NCI-H82 treated with DMSO at 0.1 percent for 48 hours (cell line): ENCODE measurements around the gene ADAM19.

Experiments used
- DNase-seq: peaks from one replicate; lab custom pipeline; 2025; ENCODE audit not compliant: unreplicated experiment; lab: John Stamatoyannopoulos, UW

ADAM19 gene

DNA sequence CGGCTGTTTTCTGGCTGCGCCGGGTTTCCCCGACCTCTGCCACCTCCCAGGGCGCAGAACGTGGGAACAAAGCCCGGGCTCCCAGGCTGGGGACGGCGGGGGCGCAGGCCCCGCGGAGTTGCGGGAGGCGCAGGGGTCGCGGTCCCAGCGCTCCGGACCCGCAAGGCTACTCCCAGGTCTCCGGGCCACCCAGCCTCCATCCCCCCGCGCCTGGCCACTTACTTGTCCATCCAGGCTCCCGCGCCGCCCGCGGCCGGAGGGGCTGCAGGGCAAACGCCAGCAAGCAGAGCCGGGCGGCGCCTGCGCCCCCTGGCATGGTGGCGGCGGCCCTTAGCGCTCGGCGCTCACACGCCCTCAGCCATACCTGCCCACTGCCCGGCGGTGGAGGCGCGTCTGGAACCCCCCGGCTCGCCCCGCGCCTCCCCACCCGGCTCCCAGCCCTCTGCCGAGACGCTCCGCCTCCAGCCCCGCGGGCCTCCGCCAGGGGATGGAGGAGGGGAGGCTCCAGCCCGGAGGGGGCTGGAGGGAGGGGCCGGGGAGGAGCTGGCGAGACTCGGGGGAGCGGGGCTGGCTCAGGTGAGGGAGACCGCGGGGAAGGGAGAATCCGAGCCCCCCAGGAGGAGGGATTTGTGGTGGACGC lies at the start of gene ADAM19:
Gene ADAM19, minus strand, starts transcription at position 395 of the 640 bp plus-strand sequence. Its CDS starts 79 bp downstream, at position 316.
- no peak for DNase-seq

- DNase-seq, result no peak
Measured at GRCh38 chr5:157624144-157624543, 48.6 kb upstream of the ADAM19 start.

- DNase-seq, result no peak
Measured at GRCh38 chr5:157620776-157621175, 45.2 kb upstream of the ADAM19 start.

GRCh38 chr5:157618191-157618765 lies 42.7 kb upstream of the ADAM19 start:
- DNase-seq, result no peak

GRCh38 chr5:157616785-157617184 lies 41.2 kb upstream of the ADAM19 start:
- no peak for DNase-seq

DNA sequence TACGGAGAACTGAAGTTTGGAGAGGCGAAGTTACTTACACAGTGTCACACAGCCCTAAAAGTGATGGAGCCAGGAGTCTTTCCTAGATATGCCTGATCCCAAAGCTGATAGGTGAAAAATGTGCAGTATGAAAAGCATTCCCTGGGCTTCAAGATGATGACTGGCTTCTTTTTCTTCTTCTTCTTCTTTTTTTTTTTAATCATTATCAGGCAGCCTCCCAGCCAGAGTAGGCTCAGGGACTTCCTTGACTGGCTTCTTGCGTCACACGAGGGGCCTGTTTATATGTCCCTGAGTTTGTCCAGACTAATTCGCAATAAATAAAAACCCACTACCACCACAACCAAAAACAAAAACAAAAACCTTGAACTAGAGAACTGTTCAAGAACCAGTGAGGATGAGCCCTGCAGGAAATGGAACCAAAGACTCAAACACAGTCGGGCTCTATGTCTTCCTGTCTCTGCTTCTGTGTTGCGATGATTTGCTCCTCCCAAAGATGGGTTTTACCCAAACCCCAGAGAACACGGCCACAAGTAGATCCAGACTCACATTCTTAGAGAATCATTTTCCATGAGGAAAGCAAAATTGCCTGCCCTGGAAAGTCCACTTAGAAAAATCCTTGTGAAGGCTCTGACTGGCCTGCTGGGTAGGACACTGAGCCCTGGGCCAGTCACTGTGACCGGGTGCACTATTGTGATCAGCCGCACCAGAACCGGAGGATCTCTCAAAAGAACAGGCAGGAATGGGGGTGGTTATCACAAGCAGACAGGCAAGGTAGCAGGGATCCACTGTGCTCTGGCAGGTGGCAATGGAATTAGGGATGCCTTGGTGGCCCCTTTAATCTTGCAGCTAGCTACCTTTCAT lies 38.0 kb upstream of the ADAM19 start:
- no peak for DNase-seq

DNA sequence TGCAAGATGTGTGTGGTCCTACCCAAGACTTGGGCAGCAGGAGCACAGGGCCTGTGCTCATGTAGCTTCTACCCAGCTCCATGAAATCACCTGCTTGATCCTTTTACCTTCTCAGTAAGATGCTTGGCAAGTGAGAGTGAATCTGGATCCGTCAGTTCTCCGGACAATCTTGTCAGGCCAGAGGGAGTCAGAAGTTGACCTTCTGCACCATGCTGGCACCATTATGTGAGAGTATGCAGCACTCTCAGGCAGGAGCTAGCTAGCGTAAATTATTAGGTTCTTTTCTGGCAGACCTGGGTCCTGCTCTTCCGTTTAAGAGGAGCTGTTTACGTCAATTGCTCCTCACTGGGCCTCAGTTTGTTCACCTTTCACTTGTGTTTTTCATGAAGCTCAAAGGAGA lies 37.0 kb upstream of the ADAM19 start:
- no peak for DNase-seq

DNA sequence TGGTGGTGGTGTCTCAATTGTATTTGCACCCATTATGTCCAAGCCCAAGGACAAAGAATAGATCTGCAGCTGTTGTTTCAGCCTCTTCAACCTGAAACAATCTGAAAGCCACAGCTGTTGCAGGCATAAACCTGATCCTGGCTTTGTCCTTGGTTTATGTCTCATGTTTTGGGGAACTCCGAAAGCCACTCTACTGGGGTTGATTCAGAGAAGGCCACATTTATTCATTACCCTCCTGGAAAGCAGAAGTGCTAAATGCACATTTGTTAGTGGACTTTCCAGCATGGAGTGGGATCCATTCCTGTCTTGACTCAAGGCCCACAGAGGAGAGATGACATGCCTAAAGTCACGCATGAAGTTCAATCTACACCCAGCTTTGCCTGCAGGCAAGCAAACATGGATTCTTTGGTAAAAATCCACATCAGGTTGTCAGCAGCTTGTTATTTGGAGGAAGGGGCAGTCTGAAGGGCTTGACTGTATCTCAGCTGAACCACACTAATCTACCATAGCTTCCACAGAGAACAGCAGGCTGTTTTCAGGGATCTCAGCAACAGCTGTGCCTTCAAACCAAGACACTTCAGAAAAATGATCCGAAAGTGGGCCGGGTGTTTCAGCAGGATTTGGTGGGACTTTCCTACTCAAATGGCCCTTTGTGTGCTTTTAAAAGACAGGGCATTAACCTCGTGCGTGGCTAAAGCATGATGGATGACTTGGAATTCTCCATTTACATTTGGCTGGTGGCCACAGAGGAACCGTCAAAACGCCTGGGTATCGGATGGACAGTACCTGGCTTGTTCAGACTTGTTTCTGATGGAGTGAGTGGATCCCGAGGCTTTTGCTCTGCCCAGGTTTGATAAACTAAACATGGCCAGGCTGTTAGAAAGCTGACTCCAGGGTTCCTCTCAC lies 36.2 kb upstream of the ADAM19 start:
- DNase-seq, result no peak

DNA sequence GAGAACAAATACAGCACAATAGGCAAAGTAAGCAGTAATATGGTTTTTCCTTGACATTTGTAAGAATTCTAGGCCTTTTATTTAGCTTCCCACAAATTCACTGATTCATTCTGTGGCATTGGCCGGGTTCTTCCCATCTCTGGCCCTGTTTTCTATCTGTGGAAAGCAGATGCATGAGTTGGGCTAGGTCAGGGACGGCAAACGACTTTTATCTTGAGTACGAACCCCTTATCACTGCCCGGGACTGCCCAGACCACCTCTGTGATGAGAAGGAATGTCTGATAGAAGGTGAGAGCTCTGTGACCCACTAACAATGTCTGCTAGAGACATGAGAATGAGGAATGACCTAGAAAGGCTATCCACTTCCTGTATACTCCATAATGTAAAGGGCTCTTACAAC lies 35.4 kb upstream of the ADAM19 start:
- no peak for DNase-seq

GRCh38 chr5:157608972-157609565 lies 33.5 kb upstream of the ADAM19 start:
- no peak for DNase-seq

DNA sequence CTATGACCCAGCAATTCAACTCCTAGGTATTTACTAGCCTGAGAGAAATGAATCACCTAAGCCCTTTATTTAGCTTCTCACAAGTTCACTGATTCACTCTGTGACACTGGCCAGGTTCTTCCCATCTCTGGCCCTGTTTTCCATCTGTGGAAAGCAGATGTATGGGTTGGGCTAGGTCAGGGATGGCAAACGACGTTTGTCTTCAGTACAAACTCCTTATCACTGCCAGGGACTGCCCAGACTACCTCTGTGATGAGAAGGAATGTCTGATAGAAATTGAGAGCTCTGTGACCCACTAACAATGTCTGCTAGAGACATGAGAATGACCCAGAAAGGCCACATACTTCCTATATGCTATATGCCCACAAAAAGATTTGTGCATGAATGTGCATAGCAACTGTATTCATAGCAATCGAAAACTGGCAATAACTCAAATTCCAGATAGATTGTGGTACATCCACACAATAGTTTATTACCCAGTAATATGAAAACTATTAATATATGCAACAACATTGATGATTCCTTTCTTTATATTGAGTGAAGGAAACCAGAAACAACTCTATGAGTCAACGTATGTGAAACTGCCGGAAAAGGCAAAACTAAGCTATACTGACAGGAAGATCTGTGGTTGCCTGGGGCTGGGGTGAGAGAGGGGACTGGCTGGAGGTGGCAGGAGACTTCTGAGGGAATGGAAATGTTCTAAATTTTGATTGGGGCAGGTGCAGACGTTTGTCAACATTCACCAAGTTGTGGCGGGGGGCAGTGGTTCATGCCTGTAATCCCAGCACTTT lies 32.0 kb upstream of the ADAM19 start:
- no peak for DNase-seq

DNA sequence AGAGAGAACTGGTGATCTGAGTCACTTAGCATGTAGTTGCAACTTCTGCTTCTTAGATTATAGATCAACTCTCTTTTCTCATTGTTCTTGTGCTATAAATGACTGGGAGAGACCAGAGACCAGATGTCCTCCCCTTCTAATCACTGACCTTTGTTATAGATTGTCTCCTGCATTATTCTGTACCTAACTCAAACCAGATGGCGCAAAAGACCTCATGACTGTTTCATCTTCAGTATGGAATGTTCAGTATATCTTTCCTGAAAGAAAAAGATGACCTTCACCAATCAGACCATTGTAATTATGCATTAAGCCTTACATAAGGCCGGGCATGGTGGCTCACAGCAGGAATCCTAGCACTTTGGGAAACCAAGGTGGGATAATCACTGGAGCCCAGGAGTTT lies 30.5 kb upstream of the ADAM19 start:
- no peak for DNase-seq

DNA sequence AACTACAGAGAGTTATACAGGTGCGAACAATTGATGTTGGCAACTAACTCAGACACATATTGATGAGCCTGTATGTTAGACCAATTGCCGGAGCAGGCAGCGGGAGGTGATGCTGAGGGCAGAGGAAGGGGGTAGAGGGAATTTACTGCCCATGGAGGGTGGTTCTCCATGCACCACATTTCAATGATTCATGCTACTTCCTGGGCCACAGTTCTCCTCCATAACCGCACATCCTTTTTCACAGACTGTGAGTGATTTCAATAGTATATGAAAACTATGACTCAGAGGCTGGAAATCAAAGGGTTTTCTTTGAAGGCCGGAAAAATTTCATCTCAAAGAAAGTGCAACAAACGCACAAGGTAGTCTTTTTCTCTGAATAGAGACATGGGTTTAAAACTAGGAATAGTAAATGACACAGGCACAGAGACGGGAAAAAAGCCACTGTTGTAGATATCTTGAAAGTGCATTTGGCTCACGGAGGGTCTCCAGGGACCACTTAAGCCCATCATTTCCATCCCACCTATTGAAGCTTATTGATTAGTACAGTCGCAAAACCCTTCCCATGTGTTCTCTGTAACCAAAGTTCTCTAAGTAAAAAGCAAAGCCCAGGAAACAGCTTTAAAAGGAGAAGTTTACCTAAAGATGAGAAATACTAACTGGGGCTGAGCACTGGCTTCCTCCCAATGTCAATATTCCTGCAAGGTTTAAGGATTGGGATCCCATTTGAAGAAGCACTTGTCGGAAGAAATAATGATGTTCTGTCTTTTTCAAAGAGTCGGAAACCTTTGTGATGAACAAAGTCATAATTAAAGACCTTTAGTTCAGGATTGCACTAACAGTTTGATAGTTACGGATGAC lies 28.0 kb upstream of the ADAM19 start:
- DNase-seq, result no peak

DNA sequence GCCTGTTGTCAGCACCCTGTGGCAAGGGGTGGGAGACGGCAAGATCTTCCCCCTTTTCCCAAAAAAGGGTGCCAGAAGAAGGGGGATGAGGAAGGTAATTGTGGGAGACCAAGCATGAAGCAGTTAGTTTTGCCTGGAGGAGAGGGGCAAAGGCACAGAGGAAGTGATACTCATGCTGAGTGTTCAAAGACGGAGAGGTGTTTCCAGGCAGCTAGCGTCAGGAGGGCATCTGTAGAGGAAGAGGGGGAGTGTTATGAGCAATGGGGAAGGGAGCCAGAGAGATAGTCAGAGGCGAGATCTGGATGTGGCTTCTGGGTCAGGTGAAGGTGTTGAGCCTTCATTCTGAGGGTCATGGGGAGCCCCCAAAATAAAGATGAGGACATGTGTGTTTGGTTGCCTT lies 26.9 kb upstream of the ADAM19 start:
- no peak for DNase-seq

GRCh38 chr5:157600252-157600651 lies 24.7 kb upstream of the ADAM19 start:
- no peak for DNase-seq

- no peak for DNase-seq
Measured at GRCh38 chr5:157599565-157599964, 24.0 kb upstream of the ADAM19 start.

GRCh38 chr5:157598350-157598936 lies 22.9 kb upstream of the ADAM19 start:
- no peak for DNase-seq

- DNase-seq, result no peak
Measured at GRCh38 chr5:157597277-157597676, 21.7 kb upstream of the ADAM19 start.

DNA sequence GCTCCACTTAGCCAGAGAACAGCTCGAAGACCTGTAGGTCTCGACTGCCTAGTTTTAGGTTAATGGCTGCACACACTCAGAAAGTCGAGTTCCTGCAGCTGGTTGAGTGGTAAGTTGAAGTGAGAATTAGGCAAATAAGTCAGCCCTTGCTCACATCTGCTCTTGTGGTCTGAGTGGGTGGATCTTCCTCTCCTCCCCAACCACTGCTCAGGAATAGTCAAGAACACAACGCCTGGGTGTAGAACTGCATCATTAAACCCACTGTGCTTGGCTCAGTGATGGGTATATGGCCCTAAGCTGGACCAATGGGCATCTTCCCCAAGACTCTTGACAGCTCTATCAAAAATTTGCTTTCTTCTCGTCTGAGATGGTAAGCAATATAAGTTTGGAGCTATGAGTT lies 20.9 kb upstream of the ADAM19 start:
- DNase-seq, result no peak
